ENCODE data around the gene LRRN3. TPM values are rescaled to one million over a fixed set of nuclear protein-coding genes. Genes with fewer than 3 reads are reported as not detected.

The LRRN3 gene
- total and polyA plus RNA-seq, 10 of the 15 experiments (the other 5 are each of a cell fraction or from before 2014, with no cell fraction given) = 0.02 to 0.24 (median 0.11) TPM; not detected in 3

DNA sequence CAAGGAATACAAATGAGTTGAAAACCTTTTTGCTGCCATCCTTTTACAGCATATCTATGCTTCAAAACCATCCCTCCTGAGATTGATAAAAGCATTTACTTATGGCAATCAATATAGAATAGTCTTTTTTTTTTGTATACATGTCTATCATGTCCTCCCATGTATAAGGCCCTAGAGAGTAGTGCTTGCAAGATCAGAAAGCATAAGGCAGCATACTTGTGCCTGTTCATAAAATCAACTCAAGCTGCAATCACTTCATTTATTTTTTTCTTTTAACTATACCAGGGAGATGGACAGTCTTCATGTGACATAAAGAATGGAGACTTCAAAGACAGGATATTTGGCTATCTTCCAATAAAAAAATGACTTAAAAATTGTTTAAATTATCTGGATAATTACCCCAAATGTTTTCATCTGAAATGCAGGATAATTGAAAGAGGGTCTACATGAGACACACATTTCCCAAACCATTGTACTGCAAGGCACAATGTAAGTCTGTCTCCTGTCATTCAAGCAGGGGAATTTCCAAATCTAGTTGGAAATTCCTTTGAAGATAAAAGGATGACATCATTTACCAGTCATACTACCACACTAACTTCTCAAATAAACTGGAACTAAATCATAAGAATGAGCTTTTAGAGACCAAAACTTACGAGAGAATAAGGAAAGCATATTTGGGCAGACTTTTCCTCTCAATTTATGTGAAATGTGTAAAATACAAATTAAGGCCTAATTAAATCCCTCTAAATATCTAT is 22.5 kb downstream of the LRRN3 start (continued):
- TF ChIP-seq MYB (IDR thresholded peaks at IDR 0.05; ENCODE audit: borderline replicate concordance, low read depth, low read length) = no peak
- TF ChIP-seq KLF5 (IDR thresholded peaks at IDR 0.05; ENCODE audit: partially characterized antibody) = no peak
- TF ChIP-seq RFX5 (IDR thresholded peaks at IDR 0.05; ENCODE audit: low read depth, low read length) = no peak
- no peak for TF ChIP-seq ZNF207 (IDR thresholded peaks at IDR 0.05; ENCODE audit: borderline replicate concordance)
- TF ChIP-seq, protein P1, sequence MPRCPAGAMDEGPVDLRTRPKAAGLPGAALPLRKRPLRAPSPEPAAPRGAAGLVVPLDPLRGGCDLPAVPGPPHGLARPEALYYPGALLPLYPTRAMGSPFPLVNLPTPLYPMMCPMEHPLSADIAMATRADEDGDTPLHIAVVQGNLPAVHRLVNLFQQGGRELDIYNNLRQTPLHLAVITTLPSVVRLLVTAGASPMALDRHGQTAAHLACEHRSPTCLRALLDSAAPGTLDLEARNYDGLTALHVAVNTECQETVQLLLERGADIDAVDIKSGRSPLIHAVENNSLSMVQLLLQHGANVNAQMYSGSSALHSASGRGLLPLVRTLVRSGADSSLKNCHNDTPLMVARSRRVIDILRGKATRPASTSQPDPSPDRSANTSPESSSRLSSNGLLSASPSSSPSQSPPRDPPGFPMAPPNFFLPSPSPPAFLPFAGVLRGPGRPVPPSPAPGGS (IDR thresholded peaks at IDR 0.05; ENCODE audit: borderline replicate concordance, insufficient read depth, low read depth, low read length, poor library complexity, severe bottlenecking) = no peak
- TF ChIP-seq TCF3 (IDR thresholded peaks at IDR 0.05; ENCODE audit: borderline replicate concordance, insufficient read depth, low read depth, low read length) = no peak
- TF ChIP-seq, protein P2, sequence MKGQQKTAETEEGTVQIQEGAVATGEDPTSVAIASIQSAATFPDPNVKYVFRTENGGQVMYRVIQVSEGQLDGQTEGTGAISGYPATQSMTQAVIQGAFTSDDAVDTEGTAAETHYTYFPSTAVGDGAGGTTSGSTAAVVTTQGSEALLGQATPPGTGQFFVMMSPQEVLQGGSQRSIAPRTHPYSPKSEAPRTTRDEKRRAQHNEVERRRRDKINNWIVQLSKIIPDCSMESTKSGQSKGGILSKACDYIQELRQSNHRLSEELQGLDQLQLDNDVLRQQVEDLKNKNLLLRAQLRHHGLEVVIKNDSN (IDR thresholded peaks at IDR 0.05; ENCODE audit: borderline replicate concordance, extremely low read length, insufficient read depth, low read depth, low read length) = no peak
- TF ChIP-seq, protein P3, sequence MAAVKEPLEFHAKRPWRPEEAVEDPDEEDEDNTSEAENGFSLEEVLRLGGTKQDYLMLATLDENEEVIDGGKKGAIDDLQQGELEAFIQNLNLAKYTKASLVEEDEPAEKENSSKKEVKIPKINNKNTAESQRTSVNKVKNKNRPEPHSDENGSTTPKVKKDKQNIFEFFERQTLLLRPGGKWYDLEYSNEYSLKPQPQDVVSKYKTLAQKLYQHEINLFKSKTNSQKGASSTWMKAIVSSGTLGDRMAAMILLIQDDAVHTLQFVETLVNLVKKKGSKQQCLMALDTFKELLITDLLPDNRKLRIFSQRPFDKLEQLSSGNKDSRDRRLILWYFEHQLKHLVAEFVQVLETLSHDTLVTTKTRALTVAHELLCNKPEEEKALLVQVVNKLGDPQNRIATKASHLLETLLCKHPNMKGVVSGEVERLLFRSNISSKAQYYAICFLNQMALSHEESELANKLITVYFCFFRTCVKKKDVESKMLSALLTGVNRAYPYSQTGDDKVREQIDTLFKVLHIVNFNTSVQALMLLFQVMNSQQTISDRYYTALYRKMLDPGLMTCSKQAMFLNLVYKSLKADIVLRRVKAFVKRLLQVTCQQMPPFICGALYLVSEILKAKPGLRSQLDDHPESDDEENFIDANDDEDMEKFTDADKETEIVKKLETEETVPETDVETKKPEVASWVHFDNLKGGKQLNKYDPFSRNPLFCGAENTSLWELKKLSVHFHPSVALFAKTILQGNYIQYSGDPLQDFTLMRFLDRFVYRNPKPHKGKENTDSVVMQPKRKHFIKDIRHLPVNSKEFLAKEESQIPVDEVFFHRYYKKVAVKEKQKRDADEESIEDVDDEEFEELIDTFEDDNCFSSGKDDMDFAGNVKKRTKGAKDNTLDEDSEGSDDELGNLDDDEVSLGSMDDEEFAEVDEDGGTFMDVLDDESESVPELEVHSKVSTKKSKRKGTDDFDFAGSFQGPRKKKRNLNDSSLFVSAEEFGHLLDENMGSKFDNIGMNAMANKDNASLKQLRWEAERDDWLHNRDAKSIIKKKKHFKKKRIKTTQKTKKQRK (IDR thresholded peaks at IDR 0.05; ENCODE audit: low read depth, low read length) = no peak
- no peak for TF ChIP-seq PAX5 (IDR thresholded peaks at IDR 0.05; ENCODE audit: borderline replicate concordance, low read depth, low read length)
- TF ChIP-seq FOS (IDR thresholded peaks at IDR 0.05; ENCODE audit: borderline replicate concordance, extremely low read depth, insufficient read length) = no peak
- TF ChIP-seq IKZF1 (conservative IDR thresholded peaks at IDR 0.05) = peak; percentile 53
- TF ChIP-seq EP300 (IDR thresholded peaks at IDR 0.05; ENCODE audit: borderline replicate concordance in 1 of 2, control insufficient read depth in 1 of 2, low read depth in 2 of 2, low read length in 2 of 2) = no peak
- no peak for TF ChIP-seq WRNIP1 (IDR thresholded peaks at IDR 0.05; ENCODE audit: borderline replicate concordance, low read depth, low read length)
- TF ChIP-seq SMAD5 (IDR thresholded peaks at IDR 0.05; ENCODE audit: low read depth) = no peak
- TF ChIP-seq, protein P4, sequence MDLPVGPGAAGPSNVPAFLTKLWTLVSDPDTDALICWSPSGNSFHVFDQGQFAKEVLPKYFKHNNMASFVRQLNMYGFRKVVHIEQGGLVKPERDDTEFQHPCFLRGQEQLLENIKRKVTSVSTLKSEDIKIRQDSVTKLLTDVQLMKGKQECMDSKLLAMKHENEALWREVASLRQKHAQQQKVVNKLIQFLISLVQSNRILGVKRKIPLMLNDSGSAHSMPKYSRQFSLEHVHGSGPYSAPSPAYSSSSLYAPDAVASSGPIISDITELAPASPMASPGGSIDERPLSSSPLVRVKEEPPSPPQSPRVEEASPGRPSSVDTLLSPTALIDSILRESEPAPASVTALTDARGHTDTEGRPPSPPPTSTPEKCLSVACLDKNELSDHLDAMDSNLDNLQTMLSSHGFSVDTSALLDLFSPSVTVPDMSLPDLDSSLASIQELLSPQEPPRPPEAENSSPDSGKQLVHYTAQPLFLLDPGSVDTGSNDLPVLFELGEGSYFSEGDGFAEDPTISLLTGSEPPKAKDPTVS (IDR thresholded peaks at IDR 0.05; ENCODE audit: low read depth, low read length) = no peak
- TF ChIP-seq CHD4 (IDR thresholded peaks at IDR 0.05) = no peak
- TF ChIP-seq, protein P5, sequence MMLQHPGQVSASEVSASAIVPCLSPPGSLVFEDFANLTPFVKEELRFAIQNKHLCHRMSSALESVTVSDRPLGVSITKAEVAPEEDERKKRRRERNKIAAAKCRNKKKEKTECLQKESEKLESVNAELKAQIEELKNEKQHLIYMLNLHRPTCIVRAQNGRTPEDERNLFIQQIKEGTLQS (IDR thresholded peaks at IDR 0.05; ENCODE audit: borderline replicate concordance, extremely low read depth, low read depth, low read length) = no peak
- TF ChIP-seq MTA3 (IDR thresholded peaks at IDR 0.05; ENCODE audit: borderline replicate concordance, low read length) = no peak
- TF ChIP-seq CBX5 (IDR thresholded peaks at IDR 0.05; ENCODE audit: low read depth) = no peak
- no peak for TF ChIP-seq EED (IDR thresholded peaks at IDR 0.05; ENCODE audit: low read depth)
- no peak for TF ChIP-seq NR2C1 (IDR thresholded peaks at IDR 0.05)
- TF ChIP-seq DPF2 (IDR thresholded peaks at IDR 0.05) = peak; percentile 31; the same call in 1 of the 2 replicates

All from GM12878 (cell line).